ENCODE measurements around the gene GIMAP5. TPM values are rescaled to one million over a fixed set of nuclear protein-coding genes. Genes with fewer than 3 reads are reported as not detected.

The GIMAP5 gene
- total RNA-seq, 5 donors from 2014 or later (not counting 1 experiment from before 2014, with no cell fraction given), result 82.8 to 271 (median 248) TPM

DNA sequence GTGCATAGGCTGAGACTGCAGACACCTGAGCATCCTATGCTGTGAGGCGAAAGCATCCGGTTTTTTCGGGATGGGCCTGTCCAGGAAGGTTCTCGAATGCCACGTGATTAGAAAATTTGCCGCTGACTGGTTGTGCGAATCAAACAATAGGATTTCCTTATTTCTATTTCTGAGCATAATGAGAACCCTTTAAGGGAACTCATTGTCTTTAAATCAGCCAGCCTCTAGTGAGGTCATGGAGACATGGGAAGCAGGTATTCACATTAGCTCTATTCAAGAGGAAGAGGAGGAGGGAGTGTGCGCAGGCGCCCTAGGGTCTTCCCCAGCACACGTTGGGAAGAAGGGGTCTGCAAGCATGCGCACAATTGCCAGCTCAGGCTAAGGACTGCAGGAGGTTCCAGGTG lies 15.2 kb upstream of the GIMAP5 start:
- H3K27ac Mint-ChIP-seq, result peak overlapping the region; percentile 55 to 87
- 72% methylated on average over 7 of the region's 11 CpGs for WGBS (ENCODE audit: insufficient coverage)
- H3K4me1 ChIP-seq (ENCODE audit: control insufficient read depth in 1 of 2, extremely low read depth in 1 of 2, insufficient read depth in 2 of 2, low read length in 2 of 2), result peaks cover 30 to 47% of the 10 kb centered on the region in 2 experiments

DNA sequence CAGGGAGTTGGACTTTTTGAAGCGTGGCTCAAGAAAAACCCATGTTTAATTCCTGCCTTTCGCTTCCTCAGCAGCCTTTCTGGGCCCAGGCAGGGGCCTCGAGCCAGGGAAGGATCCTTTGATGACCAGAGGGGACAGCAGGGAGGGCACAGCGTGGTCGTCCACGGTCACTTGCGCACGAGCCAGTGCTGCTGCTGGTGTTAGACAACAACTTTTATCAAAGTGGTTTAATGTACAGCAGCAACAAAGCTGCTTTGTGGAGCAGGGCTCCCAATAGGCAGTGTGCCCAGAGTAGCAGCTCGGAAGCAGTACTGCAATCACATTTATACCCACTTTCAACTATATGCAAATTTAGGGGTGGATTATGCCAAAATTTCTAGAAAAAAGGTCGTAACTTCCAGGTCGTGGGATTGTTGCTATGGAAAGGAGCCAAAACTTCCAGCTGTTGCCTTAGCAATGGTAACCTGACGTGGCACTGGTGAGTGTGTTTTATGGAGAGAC lies 14.7 kb upstream of the GIMAP5 start:
- CTCF ChIA-PET, result interaction anchor here in 1 of 2 donors (0.5 to 0.6 kb wide), 2 partner anchors 193 to 1560 kb away, joined by 3 to 7 read pairs; no protein-coding TSS in a partner anchor
- Histone ChIP-seq H3K4me1 (ENCODE audit: control insufficient read depth in 1 of 2, extremely low read depth in 1 of 2, insufficient read depth in 2 of 2, low read length in 2 of 2) (peaks cover 30 to 47% of the 10 kb centered on the region in 2 experiments), H3K27ac (ENCODE audit: low read length) (no peak overlapping the region), H3K27me3 (replicated peaks in 1 of 2; ENCODE audit: control insufficient read depth in 2 of 2, extremely low read depth in 1 of 2, insufficient read depth in 2 of 2, low read length in 1 of 2) (no peaks in the 10 kb centered on the region), H3K36me3 (ENCODE audit: control insufficient read depth in 2 of 2, extremely low read depth in 1 of 2, insufficient read depth in 1 of 2, low read length in 1 of 2) (peaks cover 13 to 62% of the 10 kb centered on the region in 2 donors), H3K9me3 (no peaks in the 10 kb centered on the region), H3K4me3 (ENCODE audit: control insufficient read depth in 1 of 2, extremely low read depth in 1 of 2, low read length in 1 of 2) (peak overlapping the region; percentile 0 to 50)
- ATAC-seq (replicated peaks in 1 of 4), result no peak
- Mint-ChIP-seq H3K27me3 (no peaks in the 10 kb centered on the region), H3K4me1 (peaks cover 66 to 79% (median 69%) of the 10 kb centered on the region in 3 donors), H3K36me3 (peaks cover 91% of the 10 kb centered on the region), H3K4me3 (peak overlapping the region; percentile 44 to 99 (median 99)), H3K9me3 (peaks cover 9 to 34% (median 19%) of the 10 kb centered on the region in 3 donors), H3K27ac (peak overlapping the region; percentile 79 to 87)
- WGBS (ENCODE audit: insufficient coverage), result 91% methylated on average over 6 of the region's 12 CpGs
- DNase-seq, result no peak
- POLR2A ChIA-PET, result no interaction called here

More for the DNA sequence above, 15.2 kb upstream of the GIMAP5 start:
- ATAC-seq (replicated peaks in 1 of 4), result no peak
- Histone ChIP-seq H3K36me3 (ENCODE audit: control insufficient read depth in 2 of 2, extremely low read depth in 1 of 2, insufficient read depth in 1 of 2, low read length in 1 of 2) (peaks cover 13 to 62% of the 10 kb centered on the region in 2 donors), H3K27ac (ENCODE audit: low read length) (no peak overlapping the region), H3K4me3 (ENCODE audit: control insufficient read depth in 1 of 2, extremely low read depth in 1 of 2, low read length in 1 of 2) (peak overlapping the region; percentile 0 to 50), H3K9me3 (no peaks in the 10 kb centered on the region), H3K27me3 (replicated peaks in 1 of 2; ENCODE audit: control insufficient read depth in 2 of 2, extremely low read depth in 1 of 2, insufficient read depth in 2 of 2, low read length in 1 of 2) (no peaks in the 10 kb centered on the region)
- H3K36me3 Mint-ChIP-seq, result peaks cover 89% of the 10 kb centered on the region
- ChIA-PET CTCF (interaction anchor here in 1 of 2 donors (0.6 kb wide), 1 partner anchor 1559 kb away, joined by 3 read pairs; no protein-coding TSS in a partner anchor), POLR2A (no interaction called here)
- peaks cover 7 to 29% (median 15%) of the 10 kb centered on the region in 3 donors for H3K9me3 Mint-ChIP-seq
- no peaks in the 10 kb centered on the region for H3K27me3 Mint-ChIP-seq
- H3K4me1 Mint-ChIP-seq, result peaks cover 67 to 78% (median 69%) of the 10 kb centered on the region in 3 donors
- H3K4me3 Mint-ChIP-seq, result peak overlapping the region; percentile 61 to 99 (median 99)
- DNase-seq, result no peak

DNA sequence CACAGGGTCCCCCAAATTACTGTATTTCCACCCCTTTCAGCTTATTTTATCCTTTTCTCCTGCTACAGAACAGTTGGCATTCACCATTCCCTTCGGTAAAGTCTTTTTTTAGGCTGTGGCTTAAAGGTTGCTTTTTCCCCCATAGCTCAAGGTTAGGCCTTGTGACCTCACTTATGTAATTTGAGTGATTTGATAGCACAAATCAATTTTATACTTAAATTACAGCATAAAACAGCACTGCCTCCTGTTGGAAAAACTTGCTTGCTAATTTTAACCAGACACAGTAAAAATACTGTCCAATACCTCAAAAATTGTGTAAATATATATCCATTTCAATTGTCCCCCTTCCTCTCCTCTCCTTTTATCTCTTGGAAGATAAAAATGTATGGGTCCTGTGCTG lies 13.8 kb upstream of the GIMAP5 start:
- ATAC-seq (replicated peaks in 1 of 4), result no peak
- no peak overlapping the region for H3K4me3 ChIP-seq (ENCODE audit: control insufficient read depth in 1 of 2, extremely low read depth in 1 of 2, low read length in 1 of 2)
- H3K4me3 Mint-ChIP-seq, result peak overlapping the region; percentile 44 to 99 (median 99)
- H3K36me3 Mint-ChIP-seq, result peaks cover 94% of the 10 kb centered on the region
- WGBS (ENCODE audit: insufficient coverage), result no CpG with 5 or more reads among the region's 1 CpG
- H3K4me1 Mint-ChIP-seq, result peaks cover 62 to 75% (median 62%) of the 10 kb centered on the region in 3 donors
- DNase-seq, result no peak
- no peaks in the 10 kb centered on the region for H3K27me3 Mint-ChIP-seq
- H3K27me3 ChIP-seq (replicated peaks in 1 of 2; ENCODE audit: control insufficient read depth in 2 of 2, extremely low read depth in 1 of 2, insufficient read depth in 2 of 2, low read length in 1 of 2), result no peaks in the 10 kb centered on the region
- H3K27ac ChIP-seq (ENCODE audit: low read length), result peak overlapping the region; percentile 46
- ChIA-PET CTCF (interaction anchor here in 1 of 2 donors (1.0 to 1.4 kb wide), 3 partner anchors 9 to 274 kb away, joined by 4 to 6 read pairs (median 4); partner anchors contain the start of gene GIMAP8), POLR2A (interaction anchor here in 1 of 2 donors (0.6 kb wide), 1 partner anchor 194 kb away, joined by 4 read pairs; no protein-coding TSS in a partner anchor)
- peaks cover 13 to 60% of the 10 kb centered on the region in 2 donors for H3K36me3 ChIP-seq (ENCODE audit: control insufficient read depth in 2 of 2, extremely low read depth in 1 of 2, insufficient read depth in 1 of 2, low read length in 1 of 2)
- no peaks in the 10 kb centered on the region for H3K9me3 ChIP-seq
- peak overlapping the region; percentile 70 to 87 for H3K27ac Mint-ChIP-seq
- peaks cover 28 to 45% of the 10 kb centered on the region in 2 experiments for H3K4me1 ChIP-seq (ENCODE audit: control insufficient read depth in 1 of 2, extremely low read depth in 1 of 2, insufficient read depth in 2 of 2, low read length in 2 of 2)
- H3K9me3 Mint-ChIP-seq, result peaks cover 16 to 44% (median 29%) of the 10 kb centered on the region in 3 donors

DNA sequence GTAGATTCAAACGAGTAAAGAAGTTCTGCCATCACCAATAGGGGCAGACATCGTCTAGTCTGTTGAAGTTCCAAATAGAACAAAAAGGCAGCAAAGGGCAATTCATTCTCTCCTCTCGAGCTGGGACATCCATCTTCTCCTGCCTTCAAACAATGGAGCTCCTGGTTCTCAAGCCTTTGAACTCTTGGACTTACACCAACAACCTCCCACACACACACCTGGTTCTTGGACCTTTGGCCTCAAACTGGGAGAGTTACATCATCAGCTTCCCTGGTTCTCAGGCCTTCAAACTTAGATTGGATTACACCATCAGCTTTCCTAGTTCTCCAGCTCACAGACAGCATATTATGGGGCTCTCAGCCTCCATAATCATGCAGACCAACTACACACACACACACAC lies 9.8 kb upstream of the GIMAP5 start:
- Histone ChIP-seq H3K27ac (ENCODE audit: low read length) (no peak overlapping the region), H3K27me3 (replicated peaks in 1 of 2; ENCODE audit: control insufficient read depth in 2 of 2, extremely low read depth in 1 of 2, insufficient read depth in 2 of 2, low read length in 1 of 2) (no peaks in the 10 kb centered on the region), H3K9me3 (no peaks in the 10 kb centered on the region), H3K4me3 (ENCODE audit: control insufficient read depth in 1 of 2, extremely low read depth in 1 of 2, low read length in 1 of 2) (no peak overlapping the region), H3K36me3 (ENCODE audit: control insufficient read depth in 2 of 2, extremely low read depth in 1 of 2, insufficient read depth in 1 of 2, low read length in 1 of 2) (peaks cover 2 to 22% of the 10 kb centered on the region in 2 donors), H3K4me1 (ENCODE audit: control insufficient read depth in 1 of 2, extremely low read depth in 1 of 2, insufficient read depth in 2 of 2, low read length in 2 of 2) (peaks cover 9 to 21% of the 10 kb centered on the region in 2 experiments)
- WGBS (ENCODE audit: insufficient coverage), result 93% methylated on average over 3 of the region's 3 CpGs
- peaks cover 66% of the 10 kb centered on the region for H3K36me3 Mint-ChIP-seq
- no peaks in the 10 kb centered on the region for H3K27me3 Mint-ChIP-seq
- H3K9me3 Mint-ChIP-seq, result peaks cover 20 to 54% (median 35%) of the 10 kb centered on the region in 3 donors
- peak overlapping the region; percentile 75 to 77 for H3K27ac Mint-ChIP-seq
- CTCF ChIA-PET, result interaction anchor here in 1 of 2 donors (0.9 to 1.0 kb wide), 2 partner anchors 10 to 11 kb away, joined by 3 to 4 read pairs; partner anchors contain the start of gene GIMAP1
- POLR2A ChIA-PET, result interaction anchor here in 1 of 2 donors (0.6 kb wide), 1 partner anchor 70 kb away, joined by 3 read pairs; no protein-coding TSS in a partner anchor
- ATAC-seq (replicated peaks in 1 of 4) (no peak), DNase-seq (no peak)
- no peak overlapping the region for H3K4me3 Mint-ChIP-seq
- peaks cover 53 to 59% (median 57%) of the 10 kb centered on the region in 3 donors for H3K4me1 Mint-ChIP-seq

- ATAC-seq (replicated peaks in 1 of 4) (no peak), DNase-seq (no peak)
- Mint-ChIP-seq H3K4me3 (no peak overlapping the region), H3K4me1 (peaks cover 53 to 59% (median 57%) of the 10 kb centered on the region in 3 donors), H3K36me3 (peaks cover 59% of the 10 kb centered on the region), H3K9me3 (peaks cover 20 to 50% (median 32%) of the 10 kb centered on the region in 3 donors), H3K27me3 (no peaks in the 10 kb centered on the region), H3K27ac (peak overlapping the region; percentile 75 to 77)
- Histone ChIP-seq H3K4me1 (ENCODE audit: control insufficient read depth in 1 of 2, extremely low read depth in 1 of 2, insufficient read depth in 2 of 2, low read length in 2 of 2) (peaks cover 10 to 22% of the 10 kb centered on the region in 2 experiments), H3K27me3 (replicated peaks in 1 of 2; ENCODE audit: control insufficient read depth in 2 of 2, extremely low read depth in 1 of 2, insufficient read depth in 2 of 2, low read length in 1 of 2) (no peaks in the 10 kb centered on the region), H3K4me3 (ENCODE audit: control insufficient read depth in 1 of 2, extremely low read depth in 1 of 2, low read length in 1 of 2) (no peak overlapping the region), H3K27ac (ENCODE audit: low read length) (no peak overlapping the region), H3K36me3 (ENCODE audit: control insufficient read depth in 2 of 2, extremely low read depth in 1 of 2, insufficient read depth in 1 of 2, low read length in 1 of 2) (peaks cover 0 to 17% of the 10 kb centered on the region in 2 donors), H3K9me3 (no peaks in the 10 kb centered on the region)
- ChIA-PET POLR2A (interaction anchor here in 1 of 2 donors (0.6 kb wide), 1 partner anchor 70 kb away, joined by 3 read pairs; no protein-coding TSS in a partner anchor), CTCF (interaction anchor here in 1 of 2 donors (0.9 kb wide), 1 partner anchor 12 kb away, joined by 4 read pairs; the partner anchor contains the start of gene GIMAP1)
Measured at GRCh38 chr7:150728011-150728410, 9.2 kb upstream of the GIMAP5 start.

DNA sequence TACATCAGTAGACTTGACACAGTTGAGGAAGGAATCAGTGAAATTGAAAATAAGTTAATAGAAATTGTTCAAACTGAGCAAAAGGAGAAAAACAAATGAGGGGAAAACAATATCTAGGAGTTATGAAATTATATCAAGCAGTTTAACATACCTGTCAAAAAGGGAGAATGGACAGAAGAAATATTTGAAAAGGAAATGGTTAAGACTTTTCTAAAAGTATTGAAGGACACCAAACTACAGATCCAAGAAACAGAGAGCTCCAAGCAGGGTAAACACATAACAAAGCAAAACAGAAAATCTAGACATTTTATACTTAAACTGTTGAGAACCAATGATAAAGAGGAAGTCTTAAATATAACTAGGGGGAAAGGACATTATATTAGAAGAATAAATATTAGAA lies 8.6 kb upstream of the GIMAP5 start:
- H3K27me3 Mint-ChIP-seq, result no peaks in the 10 kb centered on the region
- no peak for ATAC-seq (replicated peaks in 1 of 4)
- peaks cover 53% of the 10 kb centered on the region for H3K36me3 Mint-ChIP-seq
- peaks cover 53 to 59% (median 57%) of the 10 kb centered on the region in 3 donors for H3K4me1 Mint-ChIP-seq
- Histone ChIP-seq H3K4me3 (ENCODE audit: control insufficient read depth in 1 of 2, extremely low read depth in 1 of 2, low read length in 1 of 2) (no peak overlapping the region), H3K4me1 (ENCODE audit: control insufficient read depth in 1 of 2, extremely low read depth in 1 of 2, insufficient read depth in 2 of 2, low read length in 2 of 2) (peaks cover 9 to 27% of the 10 kb centered on the region in 2 experiments), H3K27ac (ENCODE audit: low read length) (no peak overlapping the region), H3K36me3 (ENCODE audit: control insufficient read depth in 2 of 2, extremely low read depth in 1 of 2, insufficient read depth in 1 of 2, low read length in 1 of 2) (peaks cover 0 to 11% of the 10 kb centered on the region in 2 donors), H3K27me3 (replicated peaks in 1 of 2; ENCODE audit: control insufficient read depth in 2 of 2, extremely low read depth in 1 of 2, insufficient read depth in 2 of 2, low read length in 1 of 2) (no peaks in the 10 kb centered on the region), H3K9me3 (no peaks in the 10 kb centered on the region)
- DNase-seq, result no peak
- POLR2A ChIA-PET, result interaction anchor here in 1 of 2 donors (0.6 kb wide), 1 partner anchor 53 kb away, joined by 3 read pairs; no protein-coding TSS in a partner anchor
- H3K9me3 Mint-ChIP-seq, result peaks cover 20 to 44% (median 32%) of the 10 kb centered on the region in 3 donors
- H3K4me3 Mint-ChIP-seq, result no peak overlapping the region
- CTCF ChIA-PET, result no interaction called here
- H3K27ac Mint-ChIP-seq, result peak overlapping the region; percentile 59 to 78
